H1 (cell line): ENCODE results near the gene CIPC. TPM values are rescaled to one million over a fixed set of nuclear protein-coding genes. Genes with fewer than 3 reads are reported as not detected.
A peak's percentile ranks its signal among the peaks of the same experiment; 100 is the strongest.

ENCODE experiments used
- CTCF ChIA-PET: fragments of 300-600 bp; sonication (Branson Sonifier 250); formaldehyde crosslinking; loops from one replicate; lab custom pipeline; 2021; ENCODE audit not compliant: partially characterized antibody; lab: Charles Lee
- POLR2A ChIA-PET: fragments of 300-600 bp; sonication (Branson Sonifier 250); formaldehyde crosslinking; loops from one replicate; lab custom pipeline; 2021; ENCODE audit warnings: inconsistent platforms; ENCODE audit not compliant: partially characterized antibody; lab: Charles Lee
- DNase-seq, 2 experiments: peaks; one replicate each; pipeline versions ENCODE4 v3.0.0 to v3.0.0-alpha.2; 2010 to 2022; ENCODE audit warnings: low spot score in 2 of 2, low read depth in 1 of 2, mixed read lengths in 1 of 2
- FAIRE-seq: peaks from 2 replicates; lab custom pipeline; 2011; peaks lifted over from hg19 to GRCh38; lab: Jason Lieb, UNC
- H2AFZ ChIP-seq: 2 replicates; pipeline ENCODE4 v1.8.1; 2012; ENCODE audit warnings: low read length, inconsistent platforms
- H2AK5ac ChIP-seq: 2 replicates; pipeline ENCODE4 v1.6.1; 2013; ENCODE audit warnings: low read depth, low read length
- H2BK120ac ChIP-seq: replicated peaks from 2 replicates; pipeline ENCODE3; 2013; ENCODE audit warnings: low read depth, low read length, inconsistent platforms
- H2BK12ac ChIP-seq: 2 replicates; pipeline ENCODE4 v1.6.1; 2013; ENCODE audit warnings: low read depth, low read length
- H2BK15ac ChIP-seq: 2 replicates; pipeline ENCODE4 v1.6.1; 2013; ENCODE audit warnings: low read length
- H2BK20ac ChIP-seq: 2 replicates; pipeline ENCODE4 v1.6.1; 2013; ENCODE audit warnings: low read length
- H2BK5ac ChIP-seq: 2 replicates; pipeline ENCODE4 v1.6.1; 2013; ENCODE audit warnings: low read depth, low read length
- H3K14ac ChIP-seq: 2 replicates; pipeline ENCODE4 v1.6.1; 2013; ENCODE audit warnings: inconsistent platforms; ENCODE audit not compliant: insufficient read length
- H3K18ac ChIP-seq: 2 replicates; pipeline ENCODE4 v1.6.1; 2013; ENCODE audit warnings: low read length; ENCODE audit errors: extremely low read depth
- H3K23ac ChIP-seq: 2 replicates; pipeline ENCODE4 v1.6.1; 2013; ENCODE audit warnings: inconsistent platforms; ENCODE audit not compliant: insufficient read length
- H3K23me2 ChIP-seq: 2 replicates; pipeline ENCODE4 v1.6.1; 2013; ENCODE audit warnings: low read depth, low read length
- H3K27ac ChIP-seq: 2 replicates; pipeline ENCODE4 v1.6.1; 2011; ENCODE audit warnings: low read depth, low read length, inconsistent platforms
- H3K27me3 ChIP-seq, 4 experiments: replicated peaks in 1 of 4; 1 replicate in 1 of 4; 2 replicates in 3 of 4; pipeline versions ENCODE4 v1.6.1 to v1.8.1; 2011 to 2013; ENCODE audit warnings: low read length in 3 of 4, mild to moderate bottlenecking in 3 of 4, inconsistent platforms in 2 of 4, mixed read lengths in 2 of 4, moderate library complexity in 1 of 4; ENCODE audit not compliant: control insufficient read depth in 3 of 4, insufficient read depth in 3 of 4; ENCODE audit errors: extremely low read depth in 1 of 4
- H3K36me3 ChIP-seq, 4 experiments: 2 replicates each; pipeline versions ENCODE4 v1.6.1 to v1.8.1; 2011 to 2013; ENCODE audit warnings: mild to moderate bottlenecking in 4 of 4, low read length in 3 of 4, moderate library complexity in 2 of 4, control low read depth in 1 of 4, inconsistent platforms in 1 of 4; ENCODE audit not compliant: insufficient read depth in 4 of 4, control insufficient read depth in 2 of 4
- H3K4ac ChIP-seq: replicated peaks from 2 replicates; pipeline ENCODE3; 2013; ENCODE audit warnings: low read length, low read depth, mixed read lengths, inconsistent platforms; ENCODE audit not compliant: insufficient read length
- H3K4me1 ChIP-seq, 4 experiments: replicated peaks in 1 of 4; 1 replicate in 1 of 4; 2 replicates in 3 of 4; pipeline versions ENCODE4 v1.6.1 to v1.8.1; 2011 to 2013; ENCODE audit warnings: low read length in 3 of 4, inconsistent platforms in 2 of 4, mixed read lengths in 1 of 4; ENCODE audit not compliant: insufficient read depth in 4 of 4, control insufficient read depth in 3 of 4
- H3K4me2 ChIP-seq, 2 experiments: 2 replicates each; pipeline versions ENCODE4 v1.6.1 to v1.8.1; 2011 to 2013; ENCODE audit warnings: low read depth in 2 of 2, low read length in 2 of 2, control low read depth in 1 of 2, inconsistent platforms in 1 of 2, mild to moderate bottlenecking in 1 of 2; ENCODE audit not compliant: insufficient read depth in 1 of 2
- H3K4me3 ChIP-seq, 4 experiments: fragments of 200-600, 300-600 bp in 1 of 4; sonication (generic), shearing (Covaris generic), sonication (Bioruptor Twin) in 1 of 4; 2 replicates each; pipeline versions ENCODE4 v1.5.1 to v1.8.1; 2011 to 2016; ENCODE audit warnings: low read length in 4 of 4, low read depth in 3 of 4, control low read depth in 2 of 4, inconsistent platforms in 2 of 4, mild to moderate bottlenecking in 2 of 4, mixed read lengths in 1 of 4, moderate library complexity in 1 of 4; ENCODE audit not compliant: insufficient read depth in 2 of 4; ENCODE audit errors: extremely low read depth in 1 of 4
- H3K56ac ChIP-seq: replicated peaks from 2 replicates; pipeline ENCODE3; 2013; ENCODE audit warnings: low read depth, mild to moderate bottlenecking, mixed read lengths, low read length, inconsistent platforms; ENCODE audit not compliant: insufficient read length
- H3K79me1 ChIP-seq: 2 replicates; pipeline ENCODE4 v1.6.1; 2013; ENCODE audit warnings: low read depth, low read length, control low read depth
- H3K79me2 ChIP-seq, 2 experiments: 2 replicates each; pipeline versions ENCODE4 v1.6.1 to v1.8.1; 2012 to 2013; ENCODE audit warnings: low read length in 2 of 2, mild to moderate bottlenecking in 2 of 2, inconsistent platforms in 1 of 2; ENCODE audit not compliant: insufficient read depth in 2 of 2, control insufficient read depth in 1 of 2
- H3K9ac ChIP-seq, 4 experiments: replicated peaks in 1 of 4; 1 replicate in 1 of 4; 2 replicates in 3 of 4; pipeline versions ENCODE4 v1.6.1 to v1.8.1; 2011 to 2013; ENCODE audit warnings: low read depth in 3 of 4, low read length in 3 of 4, control low read depth in 2 of 4, mild to moderate bottlenecking in 2 of 4, moderate library complexity in 2 of 4, inconsistent platforms in 1 of 4; ENCODE audit errors: extremely low read depth in 1 of 4
- H3K9me3 ChIP-seq, 2 experiments: 2 replicates each; pipeline versions ENCODE4 v1.6.1 to v1.8.1; 2012 to 2013; ENCODE audit warnings: mild to moderate bottlenecking in 2 of 2, moderate library complexity in 2 of 2, control low read depth in 1 of 2, inconsistent platforms in 1 of 2, low read depth in 1 of 2, low read length in 1 of 2, mixed read lengths in 1 of 2; ENCODE audit not compliant: insufficient read depth in 2 of 2
- H4K20me1 ChIP-seq, 2 experiments: replicated peaks in 1 of 2; 2 replicates each; pipeline versions ENCODE3 to v1.8.1; 2011 to 2013; ENCODE audit warnings: inconsistent platforms in 2 of 2, low read length in 2 of 2, mild to moderate bottlenecking in 1 of 2; ENCODE audit not compliant: insufficient read depth in 2 of 2, control insufficient read depth in 1 of 2
- H4K5ac ChIP-seq: 2 replicates; pipeline ENCODE4 v1.6.1; 2013; ENCODE audit warnings: low read length, low read depth, mixed read lengths, inconsistent platforms; ENCODE audit not compliant: insufficient read length
- H4K8ac ChIP-seq: 2 replicates; pipeline ENCODE4 v1.8.0; 2013; ENCODE audit warnings: mild to moderate bottlenecking, moderate library complexity, low read length, inconsistent platforms; ENCODE audit not compliant: insufficient read depth; ENCODE audit errors: extremely low read depth
- H4K91ac ChIP-seq: replicated peaks from 2 replicates; pipeline ENCODE3; 2013; ENCODE audit warnings: low read length, mixed read lengths, inconsistent platforms; ENCODE audit not compliant: insufficient read length
- BRCA1 ChIP-seq: IDR thresholded peaks from 2 replicates; pipeline ENCODE4 v1.6.1; 2012; ENCODE audit warnings: low read depth, low read length, improper control_type of control experiment
- CBX8 ChIP-seq: fragments of 300-800, 300-1000 bp; sonication (generic); IDR thresholded peaks from 2 replicates; pipeline ENCODE4 v1.7.1; 2016; ENCODE audit warnings: low read depth, low read length, borderline replicate concordance
- CREB1 ChIP-seq: IDR thresholded peaks from 2 replicates; pipeline ENCODE4 v1.6.1; 2012; ENCODE audit warnings: inconsistent platforms
- EP300 ChIP-seq, 2 experiments: IDR thresholded peaks; 1 replicate in 1 of 2; 2 replicates in 1 of 2; pipeline ENCODE4 v1.6.1; 2011 to 2012; ENCODE audit warnings: low read depth in 2 of 2, low read length in 2 of 2, mild to moderate bottlenecking in 2 of 2, borderline replicate concordance in 1 of 2, inconsistent platforms in 1 of 2, moderate library complexity in 1 of 2
- GABPA ChIP-seq: IDR thresholded peaks from 2 replicates; pipeline ENCODE4 v1.6.1; 2011; ENCODE audit warnings: mild to moderate bottlenecking, low read length, moderate library complexity, borderline replicate concordance; ENCODE audit not compliant: insufficient read depth
- JUND ChIP-seq: IDR thresholded peaks from 2 replicates; pipeline ENCODE4 v1.6.1; 2011; ENCODE audit warnings: mild to moderate bottlenecking, improper control_type of control experiment, low read length
- KDM1A ChIP-seq: fragments of 200-600, 300-600 bp; sonication (generic); IDR thresholded peaks from 2 replicates; pipeline ENCODE4 v1.7.1; 2016; ENCODE audit warnings: mild to moderate bottlenecking, low read length, borderline replicate concordance
- SIRT6 ChIP-seq: IDR thresholded peaks from one replicate; pipeline ENCODE4 v1.7.1; 2012; ENCODE audit warnings: low read length, inconsistent platforms
- SIX5 ChIP-seq: IDR thresholded peaks from 2 replicates; pipeline ENCODE4 v1.6.1; 2011; ENCODE audit warnings: mild to moderate bottlenecking, low read depth, low read length
- TBP ChIP-seq: IDR thresholded peaks from 2 replicates; pipeline ENCODE4 v1.6.1; 2011; ENCODE audit warnings: low read depth, low read length, improper control_type of control experiment
- WGBS, 2 experiments: shearing (Covaris generic) in 1 of 2; methylation state at CpG; one replicate each; pipeline versions ENCODE4 v1.1.6 to v1.1.7; 2013 to 2015; ENCODE audit warnings: low lambda C conversion rate in 2 of 2, mixed read lengths in 2 of 2, inconsistent platforms in 1 of 2, low coverage in 1 of 2, missing lambda C conversion rate in 1 of 2; ENCODE audit not compliant: insufficient replicate concordance in 2 of 2, insufficient coverage in 1 of 2, insufficient read length in 1 of 2; ENCODE audit errors: extremely low coverage in 1 of 2, missing lambda C conversion rate in 1 of 2; 5-methylcytosine and 5-hydroxymethylcytosine counted together
- polyA plus RNA-seq, 7 experiments: library from polyadenylated mRNA; depleted of rRNA in 3 of 7; stranded (reverse) in 5 of 7; unstranded in 2 of 7; fragments of >200 nt in 5 of 7; fragments of 200-250 nt in 2 of 7; gene quantifications; 1 replicate in 5 of 7; 2 replicates in 1 of 7; 4 replicates in 1 of 7; pipeline versions ENCODE4 v1.2.1 to v1.2.3, GENCODE V29; 2011 to 2013; ENCODE audit warnings: missing spikeins in 2 of 7, mixed read lengths in 2 of 7
- total RNA-seq: library from RNA; stranded (reverse); fragmentation: NEBNext Ultra II Directional; extraction: Animal tissue kit (Norgen Biotek cat#: 25700); gene quantifications from 2 replicates; pipeline ENCODE4 v1.2.1, GENCODE V29; 2021

Gene CIPC
- total and polyA plus RNA-seq, 2 of the 8 experiments (the other 6 are each of a cell fraction or from before 2014, with no cell fraction given): 13.9 to 32.7 TPM

DNA sequence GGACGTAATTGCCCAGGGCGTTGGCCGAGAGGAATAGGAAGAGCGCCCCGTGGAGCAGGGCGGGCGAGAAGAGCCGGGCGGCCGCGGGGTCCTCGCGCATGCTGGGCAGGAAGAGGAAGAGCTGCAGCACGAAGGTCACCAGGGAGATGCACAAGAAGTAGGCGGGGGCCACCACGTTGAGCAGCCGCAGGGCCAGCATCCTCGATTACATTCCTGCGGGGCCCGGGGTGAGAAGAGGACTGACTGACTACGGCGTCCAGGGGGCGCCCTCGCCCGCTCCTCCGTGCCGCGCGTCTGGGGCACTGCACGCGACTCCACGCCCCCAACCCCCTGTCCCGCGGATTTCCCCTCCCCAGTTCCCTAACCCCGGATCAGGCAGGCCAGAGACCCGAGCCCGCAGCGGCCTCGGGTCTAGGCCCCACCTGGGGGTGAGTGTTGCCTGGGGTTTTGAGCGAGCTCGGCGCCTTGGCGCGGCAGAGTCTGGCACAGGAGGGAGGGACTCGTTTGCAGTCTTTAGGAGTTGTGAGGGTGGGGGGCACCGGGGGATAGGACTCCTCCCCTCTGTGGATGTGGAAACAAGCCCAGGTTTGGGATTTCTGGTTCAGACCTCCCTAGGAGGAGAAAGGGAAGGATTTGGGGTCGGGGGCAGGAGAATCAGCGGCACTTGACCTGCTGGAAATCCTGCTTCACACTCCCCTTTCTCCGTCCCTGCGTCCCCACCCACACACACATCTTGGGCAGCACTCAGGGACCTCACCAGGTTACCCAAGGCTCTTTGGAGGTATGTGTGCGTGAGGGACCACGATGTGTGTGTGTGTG lies 41.7 kb downstream of the CIPC start:
- 0 out of 2 replicates have a peak overlapping the region, but pooled peaks have one; percentile 61 for H2BK5ac ChIP-seq
- H3K79me1 ChIP-seq: 0 out of 2 replicates have a peak, but pooled peaks cover 4% of the 10 kb centered on the region
- H3K27me3 ChIP-seq: peaks cover 0 to 4% (median 2%) of the 10 kb centered on the region in 4 experiments; a peak in 3 of 7 replicates
- no peak overlapping the region for H3K14ac ChIP-seq
- peaks cover 3 to 9% of the 10 kb centered on the region in 2 experiments for H4K20me1 ChIP-seq
- ChIA-PET POLR2A (interaction anchor here (1.0 to 2.2 kb wide), 3 partner anchors 21 to 49 kb away, joined by 3 to 8 read pairs (median 5); no protein-coding TSS in a partner anchor), CTCF (interaction anchor here (0.6 to 52.5 kb wide), 22 partner anchors 12 to 297 kb away, joined by 3 to 1490 read pairs (median 4); partner anchors contain the start of gene CIPC)
- FAIRE-seq: no peak
- H2BK15ac ChIP-seq: peak overlapping the region; percentile 66; the same call in 1 of the 2 replicates
- H3K9ac ChIP-seq: peak overlapping the region in 1 of 4 experiments; percentile 46; a peak in 1 of 7 replicates
- peak overlapping the region; percentile 81; the same call in 1 of the 2 replicates for H2BK12ac ChIP-seq
- no peak overlapping the region for H3K27ac ChIP-seq
- H3K23me2 ChIP-seq: peaks cover 20% of the 10 kb centered on the region
- peak overlapping the region; percentile 100 for H3K4me2 ChIP-seq
- H3K56ac ChIP-seq: no peak overlapping the region
- H3K23ac ChIP-seq: peak overlapping the region; percentile 19
- peak overlapping the region; percentile 69 to 79 (median 78) for H3K4me3 ChIP-seq
- peak overlapping the region; percentile 58 for H2BK120ac ChIP-seq
- no peak overlapping the region for H2BK20ac ChIP-seq
- H2AK5ac ChIP-seq: peak overlapping the region; percentile 44; the same call in 1 of the 2 replicates
- H3K9me3 ChIP-seq: no peaks in the 10 kb centered on the region
- no peak overlapping the region for H4K5ac ChIP-seq
- whole genome bisulfite sequencing, 2 experiments: 12% methylated on average over 36 of the region's 52 CpGs; no CpG with 5 or more reads in 1 of the 2 experiments
- DNase-seq: peak in 1 of 2 experiments; percentile 93
- peaks cover 0 to 8% of the 10 kb centered on the region in 2 experiments; a peak in 1 of 4 replicates for H3K79me2 ChIP-seq
- H4K8ac ChIP-seq: no peak overlapping the region; the same call in 1 of the 2 replicates
- peak overlapping the region; percentile 88 for H3K18ac ChIP-seq
- peaks cover 9 to 37% (median 22%) of the 10 kb centered on the region in 4 experiments for H3K4me1 ChIP-seq
- peaks cover 0 to 22% (median 6%) of the 10 kb centered on the region in 4 experiments; a peak in 5 of 8 replicates for H3K36me3 ChIP-seq
- peak overlapping the region; percentile 28 for H4K91ac ChIP-seq
- H3K4ac ChIP-seq: peak overlapping the region; percentile 22
- 0 out of 2 replicates have a peak overlapping the region, but pooled peaks have one; percentile 14 for H2AFZ ChIP-seq
- TF ChIP-seq KDM1A (no peak), CREB1 (peak; percentile 60; the same call in 1 of the 2 replicates), GABPA (no peak), CBX8 (no peak), JUND (no peak), EP300 (IDR thresholded peaks at IDR 0.05; ENCODE audit: borderline replicate concordance in 1 of 2, low read depth in 2 of 2, low read length in 2 of 2) (peak in 1 of 2 experiments; percentile 51; a peak in 1 of 3 replicates), SIX5 (no peak), BRCA1 (no peak), SIRT6 (no peak), TBP (no peak)
